IPS-15b (cell line): ENCODE measurements around the gene MYOG.

Experiments
- H3K27me3 ChIP-seq: one replicate; pipeline ENCODE4 v1.6.1; 2013; ENCODE audit warnings: low read length; ENCODE audit not compliant: control insufficient read depth, insufficient read depth
- H3K36me3 ChIP-seq: one replicate; pipeline ENCODE4 v1.6.1; 2013; ENCODE audit warnings: low read length; ENCODE audit not compliant: control insufficient read depth, insufficient read depth
- H3K4me1 ChIP-seq: one replicate; pipeline ENCODE4 v1.6.1; 2013; ENCODE audit warnings: mild to moderate bottlenecking, low read length; ENCODE audit not compliant: control insufficient read depth, insufficient read depth
- H3K4me3 ChIP-seq: one replicate; pipeline ENCODE4 v1.5.1; 2013; ENCODE audit warnings: low read depth, low read length
- H3K9ac ChIP-seq: one replicate; pipeline ENCODE4 v1.6.1; 2013; ENCODE audit warnings: low read depth, mild to moderate bottlenecking, low read length
- H3K9me3 ChIP-seq: one replicate; pipeline ENCODE4 v1.6.1; 2013; ENCODE audit warnings: mild to moderate bottlenecking, low read length; ENCODE audit not compliant: control insufficient read depth, insufficient read depth

The MYOG gene

GRCh38 chr1:203083463-203083921, 2.3 kb downstream of the MYOG start:
- Histone ChIP-seq H3K9me3 (no peaks in the 10 kb centered on the region), H3K4me3 (no peak overlapping the region), H3K27me3 (peaks cover 6% of the 10 kb centered on the region), H3K36me3 (no peaks in the 10 kb centered on the region), H3K4me1 (peaks cover 17% of the 10 kb centered on the region), H3K9ac (no peak overlapping the region)

- Histone ChIP-seq H3K9me3 (no peaks in the 10 kb centered on the region), H3K9ac (no peak overlapping the region), H3K36me3 (no peaks in the 10 kb centered on the region), H3K4me3 (no peak overlapping the region), H3K4me1 (peaks cover 17% of the 10 kb centered on the region), H3K27me3 (peaks cover 12% of the 10 kb centered on the region)
Measured at GRCh38 chr1:203082571-203083462, 3.0 kb downstream of the MYOG start.

- Histone ChIP-seq H3K27me3 (peaks cover 19% of the 10 kb centered on the region), H3K4me1 (peaks cover 17% of the 10 kb centered on the region), H3K4me3 (no peak overlapping the region), H3K9ac (no peak overlapping the region), H3K36me3 (no peaks in the 10 kb centered on the region), H3K9me3 (no peaks in the 10 kb centered on the region)
Measured at GRCh38 chr1:203082231-203082505, 3.6 kb downstream of the MYOG start.

GRCh38 chr1:203081465-203082230, 4.2 kb downstream of the MYOG start:
- H3K4me3 ChIP-seq, result peak overlapping the region; percentile 8
- H3K9me3 ChIP-seq, result no peaks in the 10 kb centered on the region
- no peak overlapping the region for H3K9ac ChIP-seq
- peaks cover 17% of the 10 kb centered on the region for H3K4me1 ChIP-seq
- H3K36me3 ChIP-seq, result no peaks in the 10 kb centered on the region
- peaks cover 24% of the 10 kb centered on the region for H3K27me3 ChIP-seq

- H3K4me3 ChIP-seq, result no peak overlapping the region
- H3K9ac ChIP-seq, result no peak overlapping the region
- H3K4me1 ChIP-seq, result peaks cover 17% of the 10 kb centered on the region
- peaks cover 36% of the 10 kb centered on the region for H3K27me3 ChIP-seq
- H3K9me3 ChIP-seq, result no peaks in the 10 kb centered on the region
- H3K36me3 ChIP-seq, result no peaks in the 10 kb centered on the region
Measured at GRCh38 chr1:203080456-203080855, 5.4 kb downstream of the MYOG start.

- Histone ChIP-seq H3K9me3 (no peaks in the 10 kb centered on the region), H3K27me3 (peaks cover 56% of the 10 kb centered on the region)
Measured at GRCh38 chr1:203078478-203078877, 7.3 kb downstream of the MYOG start.

GRCh38 chr1:203077956-203078355, 7.9 kb downstream of the MYOG start:
- Histone ChIP-seq H3K4me3 (no peak overlapping the region), H3K4me1 (peaks cover 17% of the 10 kb centered on the region), H3K27me3 (peaks cover 61% of the 10 kb centered on the region), H3K9ac (no peak overlapping the region), H3K36me3 (no peaks in the 10 kb centered on the region), H3K9me3 (no peaks in the 10 kb centered on the region)

More at GRCh38 chr1:203078478-203078877, 7.3 kb downstream of the MYOG start:
- H3K36me3 ChIP-seq, result no peaks in the 10 kb centered on the region
- no peak overlapping the region for H3K4me3 ChIP-seq
- peaks cover 17% of the 10 kb centered on the region for H3K4me1 ChIP-seq
- no peak overlapping the region for H3K9ac ChIP-seq

GRCh38 chr1:203077367-203077766, 8.4 kb downstream of the MYOG start:
- H3K4me3 ChIP-seq, result no peak overlapping the region
- H3K9ac ChIP-seq, result no peak overlapping the region
- H3K4me1 ChIP-seq, result peaks cover 12% of the 10 kb centered on the region
- no peaks in the 10 kb centered on the region for H3K9me3 ChIP-seq
- H3K27me3 ChIP-seq, result peaks cover 62% of the 10 kb centered on the region
- no peaks in the 10 kb centered on the region for H3K36me3 ChIP-seq

GRCh38 chr1:203076031-203076511, 9.7 kb downstream of the MYOG start:
- H3K27me3 ChIP-seq, result peaks cover 62% of the 10 kb centered on the region
- H3K4me3 ChIP-seq, result peak overlapping the region; percentile 56
- no peaks in the 10 kb centered on the region for H3K36me3 ChIP-seq
- peaks cover 1% of the 10 kb centered on the region for H3K4me1 ChIP-seq
- H3K9me3 ChIP-seq, result no peaks in the 10 kb centered on the region
- no peak overlapping the region for H3K9ac ChIP-seq

GRCh38 chr1:203075236-203076030, 10.4 kb downstream of the MYOG start:
- H3K4me3 ChIP-seq, result peak overlapping the region; percentile 56
- no peaks in the 10 kb centered on the region for H3K9me3 ChIP-seq
- peaks cover 62% of the 10 kb centered on the region for H3K27me3 ChIP-seq
- no peak overlapping the region for H3K9ac ChIP-seq
- no peaks in the 10 kb centered on the region for H3K4me1 ChIP-seq
- no peaks in the 10 kb centered on the region for H3K36me3 ChIP-seq

GRCh38 chr1:203074610-203075009, 11.2 kb downstream of the MYOG start:
- Histone ChIP-seq H3K27me3 (peaks cover 62% of the 10 kb centered on the region), H3K36me3 (no peaks in the 10 kb centered on the region), H3K4me1 (no peaks in the 10 kb centered on the region), H3K9me3 (no peaks in the 10 kb centered on the region), H3K4me3 (no peak overlapping the region), H3K9ac (no peak overlapping the region)
